Ishikawa (cell line): ENCODE measurements around the gene AREG.
A peak's percentile ranks its signal among the peaks of the same experiment; 100 is the strongest.

Experiments
- CEBPB ChIP-seq: IDR thresholded peaks from 2 replicates; pipeline ENCODE4 v1.6.1; 2012
- CREB1 ChIP-seq: IDR thresholded peaks from 2 replicates; pipeline ENCODE4 v1.6.1; 2012; ENCODE audit warnings: low read depth
- EGR1 ChIP-seq: IDR thresholded peaks from 2 replicates; pipeline ENCODE4 v1.6.1; 2012
- EP300 ChIP-seq: IDR thresholded peaks from 2 replicates; pipeline ENCODE4 v1.6.1; 2012; ENCODE audit warnings: borderline replicate concordance
- FOXM1 ChIP-seq: IDR thresholded peaks from 2 replicates; pipeline ENCODE4 v1.6.1; 2012; ENCODE audit warnings: low read depth, borderline replicate concordance
- NFIC ChIP-seq: IDR thresholded peaks from 2 replicates; pipeline ENCODE4 v1.6.1; 2012
- RAD21 ChIP-seq: IDR thresholded peaks from 2 replicates; pipeline ENCODE4 v1.6.1; 2012; ENCODE audit warnings: low read depth
- REST ChIP-seq: IDR thresholded peaks from 2 replicates; pipeline ENCODE4 v1.6.1; 2012; ENCODE audit warnings: low read depth, mild to moderate bottlenecking
- TAF1 ChIP-seq: IDR thresholded peaks from 2 replicates; pipeline ENCODE4 v1.6.1; 2012; ENCODE audit warnings: low read depth, mild to moderate bottlenecking
- TCF12 ChIP-seq: IDR thresholded peaks from 2 replicates; pipeline ENCODE4 v1.6.1; 2012; ENCODE audit warnings: low read depth
- TEAD4 ChIP-seq: IDR thresholded peaks from 2 replicates; pipeline ENCODE4 v1.6.1; 2012
- USF1 ChIP-seq: IDR thresholded peaks from 2 replicates; pipeline ENCODE4 v1.6.1; 2012
- YY1 ChIP-seq: IDR thresholded peaks from 2 replicates; pipeline ENCODE4 v1.6.1; 2012; ENCODE audit warnings: low read depth
- ZBTB7A ChIP-seq: IDR thresholded peaks from 2 replicates; pipeline ENCODE4 v1.6.1; 2012; ENCODE audit warnings: low read depth
- TF ChIP-seq, protein P1 (sequence below): IDR thresholded peaks from 2 replicates; pipeline ENCODE4 v1.6.1; 2012

The AREG gene, protein sequence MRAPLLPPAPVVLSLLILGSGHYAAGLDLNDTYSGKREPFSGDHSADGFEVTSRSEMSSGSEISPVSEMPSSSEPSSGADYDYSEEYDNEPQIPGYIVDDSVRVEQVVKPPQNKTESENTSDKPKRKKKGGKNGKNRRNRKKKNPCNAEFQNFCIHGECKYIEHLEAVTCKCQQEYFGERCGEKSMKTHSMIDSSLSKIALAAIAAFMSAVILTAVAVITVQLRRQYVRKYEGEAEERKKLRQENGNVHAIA

GRCh38 chr4:74444891-74445642 lies at the start of gene AREG:
Gene AREG, plus strand, starts transcription at chr4:74445136. Its CDS starts 210 bp downstream, at chr4:74445346.
- peak; percentile 80 for TF ChIP-seq EGR1
- TF ChIP-seq CREB1 = 0 out of 2 replicates have a peak, but pooled peaks have one; percentile 48
- peak; percentile 21; the same call in 1 of the 2 replicates for TF ChIP-seq NFIC
- TF ChIP-seq TEAD4 = no peak
- TF ChIP-seq EP300 = no peak
- no peak for TF ChIP-seq TAF1
- TF ChIP-seq ZBTB7A = peak; percentile 22; the same call in 1 of the 2 replicates
- TF ChIP-seq REST = no peak
- TF ChIP-seq, protein P1, sequence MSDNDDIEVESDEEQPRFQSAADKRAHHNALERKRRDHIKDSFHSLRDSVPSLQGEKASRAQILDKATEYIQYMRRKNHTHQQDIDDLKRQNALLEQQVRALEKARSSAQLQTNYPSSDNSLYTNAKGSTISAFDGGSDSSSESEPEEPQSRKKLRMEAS = peak; percentile 88
- TF ChIP-seq RAD21 = no peak
- no peak for TF ChIP-seq CEBPB
- TF ChIP-seq FOXM1 = no peak
- TF ChIP-seq USF1 = 0 out of 2 replicates have a peak, but pooled peaks have one; percentile 19
- TF ChIP-seq YY1 = no peak
- TF ChIP-seq TCF12 = peak; percentile 18; the same call in 1 of the 2 replicates

- TF ChIP-seq TEAD4 = no peak
- TF ChIP-seq FOXM1 = no peak
Observed at GRCh38 chr4:74395633-74396032, 49.3 kb upstream of the AREG start.

- no peak for TF ChIP-seq USF1
- no peak for TF ChIP-seq TAF1
- no peak for TF ChIP-seq REST
- TF ChIP-seq RAD21 = no peak
- no peak for TF ChIP-seq EGR1
- TF ChIP-seq TEAD4 = no peak
Observed at GRCh38 chr4:74397748-74398426, 47.0 kb upstream of the AREG start.

- TF ChIP-seq YY1 (no peak), REST (no peak), FOXM1 (no peak), USF1 (no peak), NFIC (no peak), ZBTB7A (no peak), TCF12 (no peak), CEBPB (no peak), TAF1 (no peak), RAD21 (no peak), TEAD4 (no peak)
Observed at GRCh38 chr4:74400395-74400794, 44.5 kb upstream of the AREG start.
